Mesenteric fat pad (tissue), 1 donor: ENCODE data around the gene SHISA5. TPM values are rescaled to one million over a fixed set of nuclear protein-coding genes. Genes with fewer than 3 reads are reported as not detected.
A peak's percentile ranks its signal among the peaks of the same experiment; 100 is the strongest.
"Not testable (repeated sequence)": the region's sequence is repeated elsewhere in the genome, so short reads cannot be mapped to it uniquely, and the experiment has no call there.

ENCODE experiments used
- DNase-seq: peaks from one replicate; pipeline ENCODE4 v3.0.0-alpha.2; 2020; ENCODE audit warnings: low spot score
- long read RNA-seq: library from polyadenylated mRNA; unstranded; transcript quantifications from one replicate; pipeline ENCODE4 v2.0.0, GENCODE V29; 2020
- total RNA-seq: library from RNA; stranded (reverse); fragmentation: NEBNext Ultra II Directional; extraction: Animal tissue kit (Norgen Biotek cat#: 25700); gene quantifications from one replicate; pipeline ENCODE4 v1.2.1, GENCODE V29; 2021
- donor health status: DM: yes; HTN: yes; CAD: no.

Gene SHISA5
- 170 TPM for total RNA-seq
- long read RNA-seq, transcript SHISA5-210 (6 exons, 2,081 nt), result minor isoform, 5 of 851 reads
- long read RNA-seq, transcript SHISA5-201 (6 exons, 2,369 nt), result minor isoform, 336 of 851 reads
- long read RNA-seq, transcript SHISA5-208 (6 exons, 2,250 nt), result minor isoform, 7 of 851 reads
- long read RNA-seq, transcript SHISA5-206 (4 exons, 1,839 nt), result major isoform, 382 of 851 reads
- long read RNA-seq, partial matches to known transcripts, result 64 of 851 reads
- long read RNA-seq, other reads (novel, unspliced or antisense), result 56 of 851 reads

GRCh38 chr3:48504051-48504946 lies at the start of gene SHISA5:
TSS of gene SHISA5 (minus strand) at chr3:48504174. CDS start at chr3:48504094, 80 bp downstream.
- peak; percentile 96 for DNase-seq

- no peak for DNase-seq
These were observed 49.4 kb upstream of the SHISA5 start for GRCh38 chr3:48553361-48553760.

GRCh38 chr3:48552111-48552951 lies 48.4 kb upstream of the SHISA5 start:
- DNase-seq, result no peak

GRCh38 chr3:48551651-48552050 lies 47.7 kb upstream of the SHISA5 start:
- not testable (repeated sequence) for DNase-seq

- DNase-seq, result peak; percentile 94
These were observed 45.0 kb upstream of the SHISA5 start for GRCh38 chr3:48548729-48549705.

GRCh38 chr3:48548126-48548525 lies 44.2 kb upstream of the SHISA5 start:
- no peak for DNase-seq

GRCh38 chr3:48546203-48546829 lies 42.3 kb upstream of the SHISA5 start:
- DNase-seq, result no peak

- no peak for DNase-seq
These were observed 40.2 kb upstream of the SHISA5 start for GRCh38 chr3:48544141-48544540.

- no peak for DNase-seq
These were observed 39.4 kb upstream of the SHISA5 start for GRCh38 chr3:48543271-48543866.

- no peak for DNase-seq
These were observed 34.5 kb upstream of the SHISA5 start for GRCh38 chr3:48538451-48538850.

- DNase-seq, result no peak
These were observed 32.8 kb upstream of the SHISA5 start for GRCh38 chr3:48536785-48537184.

- DNase-seq, result no peak
These were observed 32.1 kb upstream of the SHISA5 start for GRCh38 chr3:48536116-48536515.

GRCh38 chr3:48535578-48535977 lies 31.6 kb upstream of the SHISA5 start:
- no peak for DNase-seq

GRCh38 chr3:48532977-48533337 lies 29.0 kb upstream of the SHISA5 start:
- no peak for DNase-seq

- no peak for DNase-seq
These were observed 28.4 kb upstream of the SHISA5 start for GRCh38 chr3:48532271-48532976.

- not testable (repeated sequence) for DNase-seq
These were observed 26.7 kb upstream of the SHISA5 start for GRCh38 chr3:48530701-48531100.

- no peak for DNase-seq
These were observed 24.8 kb upstream of the SHISA5 start for GRCh38 chr3:48528754-48529153.

GRCh38 chr3:48528048-48528447 lies 24.1 kb upstream of the SHISA5 start:
- DNase-seq, result no peak

- DNase-seq, result no peak
These were observed 21.0 kb upstream of the SHISA5 start for GRCh38 chr3:48524970-48525369.
